ENCODE measurements around the gene EPB41L4B.
"Not testable (repeated sequence)": the region's sequence is repeated elsewhere in the genome, so short reads cannot be mapped to it uniquely, and the experiment has no call there.

EPB41L4B gene

GRCh38 chr9:109156708-109157107, 164.2 kb downstream of the EPB41L4B start:
- DNase-seq, result no peak

DNA sequence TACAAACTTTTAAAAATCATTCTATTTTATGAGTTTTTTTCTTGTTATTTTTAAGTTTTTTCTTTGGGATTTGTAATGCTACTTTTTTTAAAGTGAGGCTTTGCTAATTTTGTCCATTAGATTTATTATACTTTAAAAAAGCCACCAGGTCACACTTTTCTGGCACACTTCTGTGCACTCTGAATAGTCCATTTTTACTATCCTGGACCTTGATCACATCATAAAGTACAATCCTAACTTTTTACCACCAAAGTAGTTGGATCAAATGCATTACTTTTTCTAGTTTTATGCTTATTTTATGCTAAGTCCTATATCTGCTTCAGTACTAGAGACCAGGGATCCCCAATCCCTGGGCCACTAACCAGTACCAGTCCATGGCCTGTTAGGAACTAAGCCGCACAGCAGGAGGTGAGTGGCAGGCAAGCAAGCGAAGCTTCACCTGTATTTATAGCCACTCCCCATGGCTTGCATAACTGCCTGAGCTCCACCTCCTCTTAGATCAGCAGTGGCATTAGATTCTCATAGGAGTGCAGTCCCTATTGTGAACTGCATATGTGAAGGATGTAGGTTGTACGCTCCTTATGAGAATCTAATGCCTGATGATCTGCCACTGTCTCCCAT, 169.8 kb downstream of the EPB41L4B start:
- no peak for DNase-seq

DNA sequence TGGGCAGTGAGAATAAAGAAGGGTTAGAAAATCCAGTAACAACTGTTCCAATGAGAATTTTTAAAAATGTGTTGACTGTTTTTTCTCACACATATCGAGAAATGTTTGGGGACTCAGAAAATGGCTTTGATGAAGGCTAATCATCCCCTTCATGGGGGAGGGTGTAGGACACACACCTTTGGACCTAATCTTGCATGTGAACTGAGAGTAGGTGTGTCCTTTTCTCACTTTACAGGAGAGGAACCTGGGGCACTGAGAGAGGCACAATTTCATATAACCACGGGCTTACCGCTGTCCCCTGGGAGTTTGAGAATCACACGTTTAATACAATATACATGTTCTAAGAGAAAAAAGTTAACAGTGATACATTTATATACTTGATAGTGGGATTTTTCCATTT, 171.1 kb downstream of the EPB41L4B start:
- no peak for DNase-seq

- no peak for DNase-seq
Measured at GRCh38 chr9:109149089-109149488, 171.8 kb downstream of the EPB41L4B start.

DNA sequence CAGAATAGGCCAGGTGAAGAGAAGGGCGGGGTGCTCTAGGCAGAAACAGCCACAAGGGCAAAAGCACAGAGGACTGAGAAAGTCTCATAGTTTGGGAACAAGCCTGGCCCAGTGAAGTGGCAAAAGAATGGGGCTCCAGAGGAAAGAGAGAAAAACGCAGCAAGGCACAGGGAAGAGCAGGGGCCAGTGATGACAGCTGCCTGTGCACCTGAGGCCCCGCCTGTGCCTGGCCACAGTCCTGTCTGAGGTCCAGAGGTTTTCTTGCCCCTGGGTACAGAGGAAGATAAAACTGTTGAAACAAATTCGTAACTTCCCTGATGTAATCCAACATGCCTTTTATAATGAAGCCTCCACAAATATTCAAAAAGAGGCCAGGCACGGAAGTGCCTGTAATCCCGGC, 175.8 kb downstream of the EPB41L4B start:
- no peak for DNase-seq

- no peak for DNase-seq
Measured at GRCh38 chr9:109143881-109144562, 176.8 kb downstream of the EPB41L4B start.

GRCh38 chr9:109141375-109141774, 179.5 kb downstream of the EPB41L4B start:
- DNase-seq, result no peak

- no peak for DNase-seq
Measured at GRCh38 chr9:109139851-109140250, 181.0 kb downstream of the EPB41L4B start.

- no peak for DNase-seq
Measured at GRCh38 chr9:109138421-109138820, 182.4 kb downstream of the EPB41L4B start.

DNA sequence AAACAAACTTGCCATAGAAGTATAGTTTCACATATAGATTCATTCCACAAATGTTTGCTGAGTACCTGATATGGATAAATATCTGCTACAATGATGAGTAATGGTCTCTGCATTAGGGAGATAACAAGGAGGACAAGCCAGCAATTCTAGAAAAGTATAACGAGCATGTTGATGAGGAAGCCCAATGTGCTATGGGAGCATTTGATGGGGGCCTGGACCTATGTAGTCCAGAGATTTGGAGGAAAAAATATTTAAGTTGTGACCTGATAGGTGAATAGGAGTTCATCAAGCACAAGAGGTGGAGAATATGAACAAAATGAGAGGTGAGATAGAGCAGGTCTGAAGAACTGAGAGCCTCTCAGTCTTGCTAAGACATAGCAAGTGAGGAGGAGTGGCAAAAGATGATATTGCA, 186.7 kb downstream of the EPB41L4B start:
- DNase-seq, result no peak

GRCh38 chr9:109133533-109133932, 187.3 kb downstream of the EPB41L4B start:
- no peak for DNase-seq

GRCh38 chr9:109132567-109133021, 188.3 kb downstream of the EPB41L4B start:
- DNase-seq, result no peak

DNA sequence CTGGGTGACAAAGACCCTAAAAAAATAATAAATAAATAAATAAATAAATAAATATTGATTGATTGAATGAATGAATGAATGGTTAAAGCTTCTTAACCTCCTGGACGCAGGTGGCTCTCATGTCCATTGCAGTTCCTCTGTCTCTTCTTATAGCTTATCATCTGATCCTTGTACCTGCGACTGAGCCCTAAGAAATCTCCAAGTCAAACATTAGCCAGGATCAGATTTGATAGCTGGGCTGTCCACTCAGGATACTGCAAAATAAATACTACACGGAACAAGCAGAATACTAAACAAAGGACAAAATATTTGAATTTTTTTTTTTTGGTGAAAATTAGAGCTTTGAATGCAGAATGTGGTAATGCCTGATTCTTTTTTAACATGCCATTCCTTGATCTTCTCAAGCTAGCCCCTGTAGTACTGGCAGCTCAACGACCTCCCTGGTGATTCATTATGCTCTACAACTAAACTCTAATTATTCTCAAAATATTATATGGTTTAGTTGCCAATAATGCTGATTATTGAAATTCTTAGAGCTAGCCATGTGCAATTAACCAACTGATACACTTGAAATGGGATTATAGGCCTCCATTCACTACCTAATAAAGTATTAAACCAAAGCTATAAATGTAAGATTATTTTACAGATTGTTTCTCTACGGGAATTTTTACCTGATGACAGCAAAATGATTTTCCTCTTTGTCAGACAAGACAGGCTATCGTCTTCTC, 191.2 kb downstream of the EPB41L4B start:
- no peak for DNase-seq

GRCh38 chr9:109126671-109127070, 194.2 kb downstream of the EPB41L4B start:
- not testable (repeated sequence) for DNase-seq

- DNase-seq, result no peak
Measured at GRCh38 chr9:109124121-109124520, 196.7 kb downstream of the EPB41L4B start.

DNA sequence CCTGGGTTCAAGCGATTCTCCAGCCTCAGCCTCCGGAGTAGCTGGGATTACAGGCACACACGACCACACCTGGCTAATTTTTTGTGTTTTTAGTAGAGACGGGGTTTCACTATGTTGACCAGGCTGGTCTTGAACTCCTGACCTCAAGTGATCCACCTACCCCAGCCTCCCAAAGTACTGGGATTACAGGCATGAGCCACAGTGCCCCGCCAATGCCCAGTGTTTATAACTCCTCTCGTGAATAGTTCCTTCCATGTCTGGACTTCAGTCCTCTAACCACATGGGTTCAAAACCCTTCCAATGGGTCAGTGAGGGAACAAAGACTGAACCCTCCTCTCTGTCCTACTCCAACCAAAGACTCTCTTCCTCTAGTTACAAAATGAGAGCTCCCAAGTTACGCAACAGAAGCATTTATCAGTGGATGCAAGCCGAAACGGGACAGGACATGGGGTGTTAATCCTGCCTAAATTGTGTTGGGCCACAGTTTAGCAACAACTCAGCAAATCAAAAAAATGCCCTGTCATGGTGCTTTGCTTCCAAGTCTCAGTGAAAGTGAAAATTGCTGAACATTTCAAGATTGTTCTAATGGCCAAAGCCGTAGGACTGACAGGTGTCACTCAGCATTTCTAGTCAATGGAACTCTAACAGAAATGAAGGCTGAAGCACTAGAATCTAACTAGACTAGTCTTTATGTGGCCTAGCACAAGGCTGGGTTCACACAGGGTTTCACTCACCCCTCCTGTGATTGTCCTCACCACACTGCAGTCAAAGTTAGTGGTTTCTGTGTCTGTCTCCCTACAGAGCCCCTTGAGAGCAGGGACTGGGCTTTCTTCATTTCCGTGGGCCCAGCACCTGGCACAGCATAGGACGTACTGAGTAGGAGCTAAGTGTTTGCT, 197.9 kb downstream of the EPB41L4B start:
- no peak for DNase-seq
